SU-DHL-6 (cell line): Measurements from ENCODE around the gene TIMP2.

Experiments used
- EZH2phosphoT487 ChIP-seq: fragments of 200-600 bp; sonication (generic), shearing (Covaris generic); conservative IDR thresholded peaks from 2 replicates; pipeline ENCODE4 v1.6.1; 2018; ENCODE audit warnings: mild to moderate bottlenecking, antibody characterized with exemption, low read length, moderate library complexity, mixed read lengths
- TF ChIP-seq, protein P1 (sequence below): fragments of 200-600 bp; sonication (generic); IDR thresholded peaks from one replicate; pipeline ENCODE4 v1.5.1; 2017; ENCODE audit warnings: antibody characterized with exemption, mild to moderate bottlenecking, low read length, moderate library complexity; ENCODE audit not compliant: insufficient read depth, poor library complexity, severe bottlenecking

DNA sequence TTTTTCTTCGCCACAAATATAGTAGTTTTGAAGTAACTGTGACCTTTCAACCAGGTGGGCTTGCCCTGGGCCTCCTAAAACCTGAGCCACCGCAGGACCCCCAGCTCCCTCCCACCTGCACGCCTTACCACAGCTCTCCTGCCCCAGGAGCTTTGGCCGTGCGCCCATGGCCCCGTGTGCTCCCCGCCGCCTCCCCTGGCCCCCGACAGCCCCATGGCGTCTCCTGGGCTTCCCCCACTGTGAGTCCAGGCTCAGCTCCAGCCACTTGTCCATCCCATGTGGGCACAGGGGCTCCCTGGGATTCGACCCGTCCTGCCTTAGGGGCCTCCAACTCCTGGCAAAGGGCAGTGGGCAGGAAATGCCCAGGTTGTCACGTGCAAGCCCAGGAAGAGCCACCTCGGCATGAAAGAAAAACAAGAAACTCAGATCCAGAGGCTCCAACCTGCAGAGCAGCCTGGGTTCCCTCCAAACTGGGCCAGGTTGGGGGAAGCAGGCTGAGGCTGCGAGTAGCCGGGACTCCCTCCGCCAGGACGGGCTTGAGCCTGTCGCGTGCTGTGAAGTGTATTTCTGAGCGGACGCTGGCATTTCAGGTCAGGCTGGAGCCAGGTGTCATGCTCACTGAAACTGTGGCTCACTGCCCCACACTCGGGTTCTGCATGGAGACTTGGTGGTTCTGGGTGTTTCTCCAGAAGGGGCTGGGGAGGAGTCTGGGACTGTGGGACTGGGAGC is 48.8 kb upstream of the TIMP2 start:
- TF ChIP-seq, protein P1, sequence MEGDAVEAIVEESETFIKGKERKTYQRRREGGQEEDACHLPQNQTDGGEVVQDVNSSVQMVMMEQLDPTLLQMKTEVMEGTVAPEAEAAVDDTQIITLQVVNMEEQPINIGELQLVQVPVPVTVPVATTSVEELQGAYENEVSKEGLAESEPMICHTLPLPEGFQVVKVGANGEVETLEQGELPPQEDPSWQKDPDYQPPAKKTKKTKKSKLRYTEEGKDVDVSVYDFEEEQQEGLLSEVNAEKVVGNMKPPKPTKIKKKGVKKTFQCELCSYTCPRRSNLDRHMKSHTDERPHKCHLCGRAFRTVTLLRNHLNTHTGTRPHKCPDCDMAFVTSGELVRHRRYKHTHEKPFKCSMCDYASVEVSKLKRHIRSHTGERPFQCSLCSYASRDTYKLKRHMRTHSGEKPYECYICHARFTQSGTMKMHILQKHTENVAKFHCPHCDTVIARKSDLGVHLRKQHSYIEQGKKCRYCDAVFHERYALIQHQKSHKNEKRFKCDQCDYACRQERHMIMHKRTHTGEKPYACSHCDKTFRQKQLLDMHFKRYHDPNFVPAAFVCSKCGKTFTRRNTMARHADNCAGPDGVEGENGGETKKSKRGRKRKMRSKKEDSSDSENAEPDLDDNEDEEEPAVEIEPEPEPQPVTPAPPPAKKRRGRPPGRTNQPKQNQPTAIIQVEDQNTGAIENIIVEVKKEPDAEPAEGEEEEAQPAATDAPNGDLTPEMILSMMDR, result no peak
- no peak for TF ChIP-seq EZH2phosphoT487
